ENCODE results near the gene TMEM80. TPM values are rescaled to one million over a fixed set of nuclear protein-coding genes. Genes with fewer than 3 reads are reported as not detected.

Gene TMEM80
- total and polyA plus RNA-seq, 9 of the 15 experiments (the other 6 are each of a cell fraction or from before 2014, with no cell fraction given): 5.1 to 30.1 (median 12.4) TPM

GRCh38 chr11:705646-706438 is 10.2 kb downstream of the TMEM80 start, which contains the start of gene EPS8L2 (continued):
- TF ChIP-seq PBX2 (CRISPR knock-in tag; IDR thresholded peaks at IDR 0.05; ENCODE audit: low read depth) (no peak; the same call in 1 of the 2 replicates), PBX2 (tag; conservative IDR thresholded peaks at IDR 0.05; ENCODE audit: low read depth) (no peak), PHB2 (IDR thresholded peaks at IDR 0.05; ENCODE audit: low read depth) (no peak), EGR1 (conservative IDR thresholded peaks at IDR 0.05) (peak; percentile 66), PREB (CRISPR knock-in tag; IDR thresholded peaks at IDR 0.05) (no peak), AFF4 (CRISPR knock-in tag; IDR thresholded peaks at IDR 0.05) (no peak), SMARCA4 (IDR thresholded peaks at IDR 0.05) (no peak), FOXM1 (IDR thresholded peaks at IDR 0.05; ENCODE audit: low read depth) (no peak), FOXM1 (CRISPR knock-in tag; IDR thresholded peaks at IDR 0.05; ENCODE audit: low read depth) (no peak), PRMT5 (CRISPR knock-in tag; IDR thresholded peaks at IDR 0.05) (no peak), XRCC5 (IDR thresholded peaks at IDR 0.05; ENCODE audit: low read depth, low read length) (no peak), NFIC (IDR thresholded peaks at IDR 0.05) (no peak), NFE2 (IDR thresholded peaks at IDR 0.05; ENCODE audit: low read depth) (no peak; the same call in 1 of the 2 replicates), SMC3 (conservative IDR thresholded peaks at IDR 0.05; ENCODE audit: insufficient read depth, low read depth, low read length) (no peak), SMAD4 (CRISPR knock-in tag; conservative IDR thresholded peaks at IDR 0.05) (no peak)
- TF ChIP-seq, protein P1, sequence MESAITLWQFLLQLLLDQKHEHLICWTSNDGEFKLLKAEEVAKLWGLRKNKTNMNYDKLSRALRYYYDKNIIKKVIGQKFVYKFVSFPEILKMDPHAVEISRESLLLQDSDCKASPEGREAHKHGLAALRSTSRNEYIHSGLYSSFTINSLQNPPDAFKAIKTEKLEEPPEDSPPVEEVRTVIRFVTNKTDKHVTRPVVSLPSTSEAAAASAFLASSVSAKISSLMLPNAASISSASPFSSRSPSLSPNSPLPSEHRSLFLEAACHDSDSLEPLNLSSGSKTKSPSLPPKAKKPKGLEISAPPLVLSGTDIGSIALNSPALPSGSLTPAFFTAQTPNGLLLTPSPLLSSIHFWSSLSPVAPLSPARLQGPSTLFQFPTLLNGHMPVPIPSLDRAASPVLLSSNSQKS (CRISPR knock-in tag; IDR thresholded peaks at IDR 0.05): no peak
- TF ChIP-seq, protein P2, sequence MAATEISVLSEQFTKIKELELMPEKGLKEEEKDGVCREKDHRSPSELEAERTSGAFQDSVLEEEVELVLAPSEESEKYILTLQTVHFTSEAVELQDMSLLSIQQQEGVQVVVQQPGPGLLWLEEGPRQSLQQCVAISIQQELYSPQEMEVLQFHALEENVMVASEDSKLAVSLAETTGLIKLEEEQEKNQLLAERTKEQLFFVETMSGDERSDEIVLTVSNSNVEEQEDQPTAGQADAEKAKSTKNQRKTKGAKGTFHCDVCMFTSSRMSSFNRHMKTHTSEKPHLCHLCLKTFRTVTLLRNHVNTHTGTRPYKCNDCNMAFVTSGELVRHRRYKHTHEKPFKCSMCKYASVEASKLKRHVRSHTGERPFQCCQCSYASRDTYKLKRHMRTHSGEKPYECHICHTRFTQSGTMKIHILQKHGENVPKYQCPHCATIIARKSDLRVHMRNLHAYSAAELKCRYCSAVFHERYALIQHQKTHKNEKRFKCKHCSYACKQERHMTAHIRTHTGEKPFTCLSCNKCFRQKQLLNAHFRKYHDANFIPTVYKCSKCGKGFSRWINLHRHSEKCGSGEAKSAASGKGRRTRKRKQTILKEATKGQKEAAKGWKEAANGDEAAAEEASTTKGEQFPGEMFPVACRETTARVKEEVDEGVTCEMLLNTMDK (IDR thresholded peaks at IDR 0.05; ENCODE audit: borderline replicate concordance, insufficient read depth, low read depth, low read length, poor library complexity, severe bottlenecking): no peak
